ENCODE measurements around the gene KLHL1. TPM values are rescaled to one million over a fixed set of nuclear protein-coding genes. Genes with fewer than 3 reads are reported as not detected.

KLHL1 gene
- total RNA-seq, 2 donors from 2014 or later, result not detected

DNA sequence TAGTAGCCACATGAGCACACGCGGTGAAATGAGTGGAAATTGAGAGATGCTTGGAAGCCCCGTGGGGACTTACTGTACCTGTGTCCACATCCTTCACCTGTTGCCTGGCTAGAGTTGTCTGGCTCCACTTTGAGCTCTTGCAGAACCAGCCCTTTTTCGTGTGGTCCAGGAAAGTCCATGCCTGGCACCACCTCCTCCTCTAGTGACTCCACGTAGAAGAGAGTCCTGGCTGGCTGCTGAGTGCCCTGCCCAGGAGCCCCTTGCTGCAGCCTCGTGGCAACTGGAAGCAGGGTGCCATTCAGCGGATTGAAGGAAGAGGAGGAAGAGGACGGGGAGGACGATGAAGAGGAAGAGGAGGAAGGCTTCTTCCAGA, 1.1 kb downstream of the KLHL1 start:
- Histone ChIP-seq H3K27ac (no peak overlapping the region), H3K4me1 (no peaks in the 10 kb centered on the region), H3K36me3 (no peaks in the 10 kb centered on the region), H3K27me3 (no peaks in the 10 kb centered on the region), H3K9me3 (no peaks in the 10 kb centered on the region), H3K4me3 (no peak overlapping the region)
- TF ChIP-seq, protein P1, sequence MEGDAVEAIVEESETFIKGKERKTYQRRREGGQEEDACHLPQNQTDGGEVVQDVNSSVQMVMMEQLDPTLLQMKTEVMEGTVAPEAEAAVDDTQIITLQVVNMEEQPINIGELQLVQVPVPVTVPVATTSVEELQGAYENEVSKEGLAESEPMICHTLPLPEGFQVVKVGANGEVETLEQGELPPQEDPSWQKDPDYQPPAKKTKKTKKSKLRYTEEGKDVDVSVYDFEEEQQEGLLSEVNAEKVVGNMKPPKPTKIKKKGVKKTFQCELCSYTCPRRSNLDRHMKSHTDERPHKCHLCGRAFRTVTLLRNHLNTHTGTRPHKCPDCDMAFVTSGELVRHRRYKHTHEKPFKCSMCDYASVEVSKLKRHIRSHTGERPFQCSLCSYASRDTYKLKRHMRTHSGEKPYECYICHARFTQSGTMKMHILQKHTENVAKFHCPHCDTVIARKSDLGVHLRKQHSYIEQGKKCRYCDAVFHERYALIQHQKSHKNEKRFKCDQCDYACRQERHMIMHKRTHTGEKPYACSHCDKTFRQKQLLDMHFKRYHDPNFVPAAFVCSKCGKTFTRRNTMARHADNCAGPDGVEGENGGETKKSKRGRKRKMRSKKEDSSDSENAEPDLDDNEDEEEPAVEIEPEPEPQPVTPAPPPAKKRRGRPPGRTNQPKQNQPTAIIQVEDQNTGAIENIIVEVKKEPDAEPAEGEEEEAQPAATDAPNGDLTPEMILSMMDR (IDR thresholded peaks at IDR 0.05), result no peak
- DNase-seq (ENCODE audit: low spot score), result no peak

DNA sequence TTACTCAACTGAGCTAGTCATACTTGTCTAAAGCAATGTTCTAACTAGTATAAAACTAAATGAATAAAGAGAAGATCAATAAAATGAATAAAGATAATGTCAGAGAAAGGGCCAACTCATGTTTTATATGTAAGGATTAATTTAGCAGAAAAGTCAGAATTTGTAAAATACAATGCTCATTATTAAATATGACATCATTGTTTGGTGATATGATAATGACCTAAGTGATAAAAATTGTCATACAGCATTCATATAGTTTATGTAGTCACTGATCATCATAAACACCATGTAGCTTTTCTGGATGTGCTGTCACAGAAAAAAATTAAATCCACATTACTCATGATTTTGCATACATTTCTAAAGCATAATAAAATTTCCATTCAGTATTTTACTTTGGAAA, 3.8 kb downstream of the KLHL1 start:
- H3K4me1 ChIP-seq, result no peaks in the 10 kb centered on the region
- no peak for DNase-seq (ENCODE audit: low spot score)
- H3K4me3 ChIP-seq, result no peak overlapping the region
- no peaks in the 10 kb centered on the region for H3K36me3 ChIP-seq
- no peak overlapping the region for H3K27ac ChIP-seq
- H3K27me3 ChIP-seq, result no peaks in the 10 kb centered on the region
- TF ChIP-seq, protein P1 (IDR thresholded peaks at IDR 0.05), result no peak
- H3K9me3 ChIP-seq, result no peaks in the 10 kb centered on the region

DNA sequence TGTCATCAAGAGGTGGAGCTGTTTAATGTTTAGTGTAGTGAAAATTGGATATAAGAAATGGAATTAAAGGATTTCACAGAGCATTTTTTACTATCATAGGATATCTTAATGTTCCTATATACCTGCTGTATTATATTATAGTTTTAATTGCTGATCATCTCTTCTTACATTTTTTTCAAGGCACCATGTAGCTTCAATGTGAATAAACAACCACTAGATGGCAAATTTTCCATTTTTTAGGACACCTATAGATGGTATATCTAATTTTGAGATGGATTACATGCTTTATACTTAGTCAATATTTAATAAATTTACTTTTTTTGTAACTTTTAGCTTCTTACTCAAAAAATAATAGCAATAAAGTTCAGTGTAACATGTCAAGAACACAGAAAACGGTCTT, 9.6 kb downstream of the KLHL1 start:
- Histone ChIP-seq H3K4me1 (no peaks in the 10 kb centered on the region), H3K27me3 (no peaks in the 10 kb centered on the region), H3K4me3 (no peak overlapping the region), H3K36me3 (no peaks in the 10 kb centered on the region), H3K27ac (no peak overlapping the region), H3K9me3 (no peaks in the 10 kb centered on the region)
- DNase-seq (ENCODE audit: low spot score), result no peak
- TF ChIP-seq, protein P1 (IDR thresholded peaks at IDR 0.05), result peak in 1 of 2 donors; percentile 46

DNA sequence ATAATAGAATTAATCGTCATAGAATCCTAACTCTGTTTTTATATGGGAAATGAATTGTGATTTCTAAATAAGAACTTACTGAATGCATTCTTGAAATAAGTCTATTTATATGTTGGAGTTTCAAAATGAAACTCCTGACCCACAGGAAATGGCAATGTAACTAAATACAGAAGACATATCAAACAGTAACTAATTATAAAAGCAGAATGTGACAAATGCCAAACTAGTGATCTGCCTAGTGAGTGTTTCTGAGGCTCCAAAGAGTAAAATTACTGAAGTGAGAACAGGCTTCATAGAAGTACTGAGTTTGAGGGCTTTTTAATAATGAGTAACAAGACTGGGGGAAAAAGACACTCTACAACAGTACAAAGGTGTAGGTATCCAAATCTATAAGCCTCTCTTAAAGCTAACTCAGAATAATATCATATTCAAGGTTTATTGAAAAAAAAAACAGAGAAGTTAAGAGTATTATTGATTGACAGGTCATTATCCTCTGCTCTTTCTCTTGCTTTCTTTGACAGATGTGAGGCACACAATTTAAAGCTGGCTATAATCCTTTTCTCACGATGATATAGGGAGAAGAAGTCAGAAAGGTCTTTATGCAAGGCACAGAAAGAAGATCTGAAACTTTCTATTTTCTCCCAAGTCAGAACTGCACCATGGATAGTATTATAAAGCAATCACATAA, 18.1 kb downstream of the KLHL1 start:
- no peaks in the 10 kb centered on the region for H3K4me1 ChIP-seq
- H3K36me3 ChIP-seq, result no peaks in the 10 kb centered on the region
- no peak overlapping the region for H3K4me3 ChIP-seq
- no peaks in the 10 kb centered on the region for H3K27me3 ChIP-seq
- TF ChIP-seq, protein P1 (IDR thresholded peaks at IDR 0.05), result no peak
- no peaks in the 10 kb centered on the region for H3K9me3 ChIP-seq
- no peak overlapping the region for H3K27ac ChIP-seq
- no peak for DNase-seq (ENCODE audit: low spot score)

DNA sequence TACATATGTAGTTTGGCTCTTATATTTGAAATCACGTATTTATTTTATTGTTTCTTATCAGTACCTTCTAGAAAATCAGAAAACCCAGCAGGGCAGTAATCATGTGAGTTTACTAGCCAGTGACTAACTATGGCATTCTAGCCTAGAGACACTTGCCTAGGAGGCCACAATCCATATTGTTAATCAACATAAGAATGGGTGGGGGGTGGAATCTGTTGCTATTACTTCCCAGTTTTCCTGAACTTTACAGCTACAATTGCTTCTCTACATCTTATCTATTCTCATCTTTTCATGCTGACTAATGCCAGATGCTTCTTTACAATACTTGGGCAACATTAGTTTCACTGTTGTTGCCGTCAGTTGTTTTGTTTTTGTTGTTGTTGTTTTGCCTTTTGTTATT, 19.3 kb downstream of the KLHL1 start:
- H3K4me1 ChIP-seq, result no peaks in the 10 kb centered on the region
- DNase-seq (ENCODE audit: low spot score), result no peak

More for the DNA sequence above, 19.3 kb downstream of the KLHL1 start:
- Histone ChIP-seq H3K27ac (no peak overlapping the region), H3K36me3 (no peaks in the 10 kb centered on the region), H3K4me3 (no peak overlapping the region), H3K27me3 (no peaks in the 10 kb centered on the region), H3K9me3 (no peaks in the 10 kb centered on the region)
- TF ChIP-seq, protein P1 (IDR thresholded peaks at IDR 0.05), result no peak
